ENCODE results near the gene SEMA4C.
A peak's percentile ranks its signal among the peaks of the same experiment; 100 is the strongest.

SEMA4C gene

GRCh38 chr2:96839875-96840850 lies 29.7 kb downstream of the SEMA4C start:
- Mint-ChIP-seq H3K36me3 (ENCODE audit: low read depth) (peaks cover 22% of the 10 kb centered on the region), H3K27ac (peak overlapping the region; percentile 31), H3K27me3 (ENCODE audit: low read depth) (no peaks in the 10 kb centered on the region), H3K9me3 (no peaks in the 10 kb centered on the region), H3K4me1 (ENCODE audit: low read depth) (peaks cover 12% of the 10 kb centered on the region), H3K4me3 (peak overlapping the region; percentile 24)
- no peak for DNase-seq (ENCODE audit: low spot score)

GRCh38 chr2:96839293-96839874 lies 30.5 kb downstream of the SEMA4C start:
- no peaks in the 10 kb centered on the region for H3K9me3 Mint-ChIP-seq
- peak; percentile 82 for DNase-seq (ENCODE audit: low spot score)
- peaks cover 25% of the 10 kb centered on the region for H3K36me3 Mint-ChIP-seq (ENCODE audit: low read depth)
- H3K4me1 Mint-ChIP-seq (ENCODE audit: low read depth) = peaks cover 12% of the 10 kb centered on the region
- H3K4me3 Mint-ChIP-seq = peak overlapping the region; percentile 64
- H3K27ac Mint-ChIP-seq = peak overlapping the region; percentile 81
- H3K27me3 Mint-ChIP-seq (ENCODE audit: low read depth) = no peaks in the 10 kb centered on the region

DNA sequence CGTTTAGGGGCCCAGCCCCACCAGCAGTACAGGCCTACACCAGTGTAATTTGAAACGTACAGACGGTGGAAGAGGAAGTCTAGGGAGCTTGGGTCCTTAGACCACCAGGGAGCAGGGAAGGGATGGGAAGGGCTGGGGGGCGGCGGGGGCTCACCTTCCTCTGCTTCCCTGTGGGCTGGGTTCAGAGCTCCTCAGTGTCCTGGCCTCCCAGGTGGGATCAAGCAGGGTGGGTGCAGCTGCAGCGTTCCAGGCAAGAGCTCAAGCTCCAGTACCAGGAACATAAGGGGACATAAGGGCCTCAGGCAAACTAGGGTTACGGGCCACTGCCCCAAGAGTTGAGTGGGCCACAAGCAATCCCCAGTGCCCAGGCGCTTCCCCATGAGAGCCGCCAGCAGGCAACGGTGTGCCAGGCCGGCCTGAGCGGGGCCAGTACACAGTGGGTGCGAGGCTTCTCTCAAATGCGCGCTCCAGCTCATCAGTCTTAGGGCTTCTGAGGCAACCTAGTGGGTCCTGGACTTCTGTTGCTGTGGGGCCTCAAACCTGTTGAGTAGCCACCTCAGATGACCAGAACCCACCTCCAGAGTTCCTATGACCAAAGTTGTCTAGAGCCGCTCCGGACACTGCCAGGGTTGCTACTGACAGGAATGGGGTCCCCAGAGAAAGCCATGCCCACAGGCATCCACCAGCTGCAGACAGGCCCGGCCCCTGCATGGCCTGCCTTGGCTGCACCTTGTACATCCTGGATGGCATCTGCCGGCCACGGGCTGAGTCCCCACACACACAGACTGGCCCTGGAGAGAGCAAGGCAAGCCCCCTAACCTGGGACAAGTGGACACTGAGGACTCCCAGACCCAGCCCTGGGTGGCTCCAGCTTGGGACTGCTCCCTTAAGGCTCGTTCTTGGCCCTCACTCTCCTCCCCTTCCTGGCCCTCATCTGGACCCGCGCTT lies 31.3 kb downstream of the SEMA4C start:
- Mint-ChIP-seq H3K36me3 (ENCODE audit: low read depth) (peaks cover 24% of the 10 kb centered on the region), H3K9me3 (no peaks in the 10 kb centered on the region), H3K27me3 (ENCODE audit: low read depth) (no peaks in the 10 kb centered on the region), H3K27ac (peak overlapping the region; percentile 81), H3K4me3 (peak overlapping the region; percentile 64), H3K4me1 (ENCODE audit: low read depth) (peaks cover 12% of the 10 kb centered on the region)
- no peak for DNase-seq (ENCODE audit: low spot score)

DNA sequence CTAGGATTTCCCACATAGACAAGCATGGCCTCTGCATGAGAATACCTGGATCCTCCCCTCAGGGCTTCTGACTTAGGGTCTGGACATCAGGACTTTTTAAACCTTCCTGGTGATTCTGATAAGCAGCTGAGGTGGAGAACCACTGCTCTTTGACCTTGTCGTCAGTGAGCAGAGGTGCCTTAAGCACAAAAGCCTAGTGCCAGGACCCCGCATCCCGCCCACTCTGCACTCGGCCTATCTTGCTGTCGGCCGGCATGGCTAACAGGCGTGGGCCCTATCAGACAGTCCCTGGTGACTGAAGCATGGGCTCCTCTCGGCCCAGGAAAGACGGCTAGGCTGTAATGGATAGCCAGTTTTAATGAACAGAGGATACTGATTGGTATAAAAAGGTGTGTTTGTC lies 32.3 kb downstream of the SEMA4C start:
- no peak for DNase-seq (ENCODE audit: low spot score)
- no peak overlapping the region for H3K27ac Mint-ChIP-seq
- peaks cover 8% of the 10 kb centered on the region for H3K4me1 Mint-ChIP-seq (ENCODE audit: low read depth)
- no peak overlapping the region for H3K4me3 Mint-ChIP-seq
- H3K36me3 Mint-ChIP-seq (ENCODE audit: low read depth) = peaks cover 29% of the 10 kb centered on the region
- no peaks in the 10 kb centered on the region for H3K9me3 Mint-ChIP-seq
- H3K27me3 Mint-ChIP-seq (ENCODE audit: low read depth) = no peaks in the 10 kb centered on the region

DNA sequence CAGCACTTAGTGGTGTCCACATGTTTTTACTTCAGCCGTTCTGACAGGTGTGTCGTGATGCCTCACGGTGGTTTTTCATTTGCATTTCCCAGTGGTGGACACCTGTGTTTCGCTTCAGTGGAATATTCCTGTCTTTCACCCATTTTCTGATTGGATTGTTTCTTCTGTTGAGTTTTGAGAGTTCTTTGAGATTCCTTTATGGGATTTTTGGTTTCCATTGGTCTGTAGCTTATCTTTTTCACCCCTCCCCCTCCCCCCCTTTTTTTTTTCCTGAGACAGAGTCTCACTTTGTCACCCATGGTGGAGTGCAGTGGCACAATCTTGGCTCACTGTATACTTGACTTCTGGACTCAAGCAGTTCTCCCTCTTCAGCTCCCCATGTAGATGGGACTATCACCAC lies 34.0 kb downstream of the SEMA4C start:
- no peak for DNase-seq (ENCODE audit: low spot score)
- H3K4me1 Mint-ChIP-seq (ENCODE audit: low read depth) = peaks cover 8% of the 10 kb centered on the region
- H3K4me3 Mint-ChIP-seq = no peak overlapping the region
- H3K27ac Mint-ChIP-seq = no peak overlapping the region
- no peaks in the 10 kb centered on the region for H3K27me3 Mint-ChIP-seq (ENCODE audit: low read depth)
- H3K9me3 Mint-ChIP-seq = no peaks in the 10 kb centered on the region
- peaks cover 36% of the 10 kb centered on the region for H3K36me3 Mint-ChIP-seq (ENCODE audit: low read depth)

DNA sequence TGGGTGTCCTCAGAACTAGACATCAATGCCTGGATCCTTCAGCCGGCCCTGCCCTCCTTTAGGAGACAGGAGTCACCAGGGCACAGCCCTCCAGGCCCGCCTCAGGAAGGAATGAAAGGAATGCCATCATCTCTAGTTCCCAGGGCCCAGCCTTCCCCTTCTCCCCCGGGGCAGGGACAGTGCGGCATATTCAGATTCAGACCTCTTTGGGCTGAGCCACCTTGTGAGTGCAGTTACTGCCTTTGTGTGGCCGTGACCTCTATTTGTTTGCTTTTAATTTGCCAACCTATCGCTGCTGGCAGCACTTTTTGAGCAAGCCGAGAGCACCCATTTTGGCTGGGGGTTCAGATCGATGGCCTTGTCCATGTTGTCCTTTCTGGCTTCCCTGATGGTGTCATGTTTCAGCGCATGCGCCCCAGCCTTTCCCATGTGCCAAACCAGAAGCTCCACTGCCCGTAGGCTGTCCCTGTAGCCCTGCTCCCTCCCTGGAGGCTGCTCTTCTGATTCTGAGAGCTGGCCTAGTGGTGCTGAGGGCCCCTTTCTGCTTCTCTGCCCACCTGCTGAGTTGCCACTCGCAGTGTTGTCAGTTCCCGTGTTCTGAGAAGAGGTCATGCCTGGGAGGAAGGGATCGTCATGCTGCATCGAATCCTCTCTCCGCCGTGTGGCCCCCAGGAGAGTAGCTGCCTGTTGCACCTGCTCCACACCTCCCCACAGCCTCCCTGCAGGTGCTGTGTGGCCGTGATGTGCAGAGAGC lies 36.9 kb downstream of the SEMA4C start:
- H3K4me1 Mint-ChIP-seq (ENCODE audit: low read depth) = no peaks in the 10 kb centered on the region
- H3K27me3 Mint-ChIP-seq (ENCODE audit: low read depth) = no peaks in the 10 kb centered on the region
- no peak overlapping the region for H3K27ac Mint-ChIP-seq
- H3K9me3 Mint-ChIP-seq = no peaks in the 10 kb centered on the region
- DNase-seq (ENCODE audit: low spot score) = no peak
- peaks cover 53% of the 10 kb centered on the region for H3K36me3 Mint-ChIP-seq (ENCODE audit: low read depth)
- H3K4me3 Mint-ChIP-seq = no peak overlapping the region

DNA sequence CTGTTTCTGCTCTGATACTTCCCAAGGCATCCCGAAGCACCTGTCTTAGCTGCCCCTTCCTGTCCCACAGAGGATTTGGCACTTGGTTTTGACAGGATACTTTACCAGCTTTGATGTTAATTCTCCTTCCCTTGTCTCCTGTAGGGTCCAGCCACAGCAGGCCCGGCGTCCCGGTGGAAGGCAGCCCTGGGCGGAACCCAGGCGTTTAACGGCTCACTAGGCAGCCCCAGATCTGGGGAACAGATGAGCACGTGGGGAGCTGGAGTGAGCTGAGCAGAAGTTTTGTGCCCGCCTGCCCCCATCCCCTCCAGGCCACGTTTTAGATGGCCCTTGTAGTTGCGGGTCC lies 37.5 kb downstream of the SEMA4C start:
- H3K36me3 Mint-ChIP-seq (ENCODE audit: low read depth) = peaks cover 57% of the 10 kb centered on the region
- no peak for DNase-seq (ENCODE audit: low spot score)
- H3K4me3 Mint-ChIP-seq = no peak overlapping the region
- no peaks in the 10 kb centered on the region for H3K27me3 Mint-ChIP-seq (ENCODE audit: low read depth)
- no peak overlapping the region for H3K27ac Mint-ChIP-seq
- no peaks in the 10 kb centered on the region for H3K9me3 Mint-ChIP-seq
- H3K4me1 Mint-ChIP-seq (ENCODE audit: low read depth) = no peaks in the 10 kb centered on the region

- no peak for DNase-seq (ENCODE audit: low spot score)
- no peaks in the 10 kb centered on the region for H3K27me3 Mint-ChIP-seq (ENCODE audit: low read depth)
- H3K36me3 Mint-ChIP-seq (ENCODE audit: low read depth) = peaks cover 52% of the 10 kb centered on the region
- H3K27ac Mint-ChIP-seq = no peak overlapping the region
- H3K4me1 Mint-ChIP-seq (ENCODE audit: low read depth) = no peaks in the 10 kb centered on the region
- H3K4me3 Mint-ChIP-seq = no peak overlapping the region
- no peaks in the 10 kb centered on the region for H3K9me3 Mint-ChIP-seq
Measured at GRCh38 chr2:96831679-96832078, 38.2 kb downstream of the SEMA4C start.

- Mint-ChIP-seq H3K27ac (peak overlapping the region; percentile 46), H3K36me3 (ENCODE audit: low read depth) (peaks cover 49% of the 10 kb centered on the region), H3K4me3 (no peak overlapping the region)
Measured at GRCh38 chr2:96830044-96830562, 39.8 kb downstream of the SEMA4C start.

GRCh38 chr2:96828874-96829273 lies 41.0 kb downstream of the SEMA4C start:
- H3K4me3 Mint-ChIP-seq = no peak overlapping the region
- no peaks in the 10 kb centered on the region for H3K9me3 Mint-ChIP-seq
- H3K36me3 Mint-ChIP-seq (ENCODE audit: low read depth) = peaks cover 49% of the 10 kb centered on the region
- DNase-seq (ENCODE audit: low spot score) = no peak
- no peaks in the 10 kb centered on the region for H3K4me1 Mint-ChIP-seq (ENCODE audit: low read depth)
- no peak overlapping the region for H3K27ac Mint-ChIP-seq
- H3K27me3 Mint-ChIP-seq (ENCODE audit: low read depth) = no peaks in the 10 kb centered on the region

More at GRCh38 chr2:96830044-96830562, 39.8 kb downstream of the SEMA4C start:
- H3K27me3 Mint-ChIP-seq (ENCODE audit: low read depth) = no peaks in the 10 kb centered on the region
- H3K4me1 Mint-ChIP-seq (ENCODE audit: low read depth) = no peaks in the 10 kb centered on the region
- DNase-seq (ENCODE audit: low spot score) = no peak
- no peaks in the 10 kb centered on the region for H3K9me3 Mint-ChIP-seq

GRCh38 chr2:96828436-96828835 lies 41.4 kb downstream of the SEMA4C start:
- no peaks in the 10 kb centered on the region for H3K27me3 Mint-ChIP-seq (ENCODE audit: low read depth)
- H3K9me3 Mint-ChIP-seq = no peaks in the 10 kb centered on the region
- no peaks in the 10 kb centered on the region for H3K4me1 Mint-ChIP-seq (ENCODE audit: low read depth)
- DNase-seq (ENCODE audit: low spot score) = no peak
- H3K4me3 Mint-ChIP-seq = no peak overlapping the region
- H3K27ac Mint-ChIP-seq = no peak overlapping the region
- peaks cover 46% of the 10 kb centered on the region for H3K36me3 Mint-ChIP-seq (ENCODE audit: low read depth)

GRCh38 chr2:96826546-96827278 lies 43.2 kb downstream of the SEMA4C start:
- no peaks in the 10 kb centered on the region for H3K9me3 Mint-ChIP-seq
- H3K4me1 Mint-ChIP-seq (ENCODE audit: low read depth) = peaks cover under 1% of the 10 kb centered on the region
- H3K36me3 Mint-ChIP-seq (ENCODE audit: low read depth) = peaks cover 38% of the 10 kb centered on the region
- no peak overlapping the region for H3K27ac Mint-ChIP-seq
- H3K4me3 Mint-ChIP-seq = no peak overlapping the region
- DNase-seq (ENCODE audit: low spot score) = no peak
- H3K27me3 Mint-ChIP-seq (ENCODE audit: low read depth) = no peaks in the 10 kb centered on the region
